Measurements from ENCODE around the gene ASIC2. TPM values are rescaled to one million over a fixed set of nuclear protein-coding genes. Genes with fewer than 3 reads are reported as not detected.

ASIC2 gene
- total RNA-seq, 2 experiments from 2014 or later = not detected

GRCh38 chr17:33073416-33073815, 219.7 kb downstream of the ASIC2 start:
- Mint-ChIP-seq H3K36me3 (ENCODE audit: low read depth) (no peaks in the 10 kb centered on the region), H3K4me3 (no peak overlapping the region), H3K27me3 (peaks cover 52% of the 10 kb centered on the region), H3K9me3 (no peaks in the 10 kb centered on the region), H3K27ac (no peak overlapping the region), H3K4me1 (ENCODE audit: low read depth) (no peaks in the 10 kb centered on the region)
- no peak for TF ChIP-seq CTCF (IDR thresholded peaks at IDR 0.05)
- intact Hi-C loops (cut with DNase I, micrococcal nuclease) = no loop called here
- Histone ChIP-seq H3K27ac (ENCODE audit: low read depth in 1 of 2, low read length in 2 of 2) (no peak overlapping the region), H3K9me3 (ENCODE audit: control insufficient read depth in 1 of 2, insufficient read depth in 1 of 2, low read length in 2 of 2) (peaks cover 0 to 4% of the 10 kb centered on the region in 2 experiments), H3K4me1 (ENCODE audit: insufficient read depth, low read length) (no peaks in the 10 kb centered on the region), H3K36me3 (ENCODE audit: insufficient read depth, low read length) (no peaks in the 10 kb centered on the region), H3K27me3 (ENCODE audit: control insufficient read depth in 1 of 2, insufficient read depth in 2 of 2, low read length in 2 of 2) (peaks cover 24 to 33% of the 10 kb centered on the region in 2 experiments), H3K4me3 (ENCODE audit: low read length) (no peak overlapping the region)
- ATAC-seq (ENCODE audit: poor library complexity) (no peak), DNase-seq (no peak)
- CTCF ChIA-PET = no interaction called here
- POLR2A ChIA-PET = no interaction called here

GRCh38 chr17:33072421-33073161, 220.5 kb downstream of the ASIC2 start:
- ChIA-PET POLR2A (no interaction called here), CTCF (no interaction called here)
- intact Hi-C loops (cut with DNase I, micrococcal nuclease) = no loop called here
- Histone ChIP-seq H3K27me3 (ENCODE audit: control insufficient read depth in 1 of 2, insufficient read depth in 2 of 2, low read length in 2 of 2) (peaks cover 19 to 30% of the 10 kb centered on the region in 2 experiments), H3K4me3 (ENCODE audit: low read length) (no peak overlapping the region), H3K27ac (ENCODE audit: low read depth in 1 of 2, low read length in 2 of 2) (no peak overlapping the region), H3K4me1 (ENCODE audit: insufficient read depth, low read length) (no peaks in the 10 kb centered on the region), H3K9me3 (ENCODE audit: control insufficient read depth in 1 of 2, insufficient read depth in 1 of 2, low read length in 2 of 2) (peaks cover 0 to 4% of the 10 kb centered on the region in 2 experiments), H3K36me3 (ENCODE audit: insufficient read depth, low read length) (no peaks in the 10 kb centered on the region)
- no peak for DNase-seq
- Mint-ChIP-seq H3K9me3 (no peaks in the 10 kb centered on the region), H3K36me3 (ENCODE audit: low read depth) (no peaks in the 10 kb centered on the region), H3K27me3 (peaks cover 51% of the 10 kb centered on the region), H3K4me1 (ENCODE audit: low read depth) (no peaks in the 10 kb centered on the region), H3K27ac (no peak overlapping the region), H3K4me3 (no peak overlapping the region)
- no peak for ATAC-seq (ENCODE audit: poor library complexity)
- no peak for TF ChIP-seq CTCF (IDR thresholded peaks at IDR 0.05)

- Histone ChIP-seq H3K4me3 (ENCODE audit: low read length) (no peak overlapping the region), H3K27me3 (ENCODE audit: control insufficient read depth in 1 of 2, insufficient read depth in 2 of 2, low read length in 2 of 2) (peaks cover 19 to 26% of the 10 kb centered on the region in 2 experiments), H3K9me3 (ENCODE audit: control insufficient read depth in 1 of 2, insufficient read depth in 1 of 2, low read length in 2 of 2) (peaks cover 0 to 4% of the 10 kb centered on the region in 2 experiments), H3K36me3 (ENCODE audit: insufficient read depth, low read length) (no peaks in the 10 kb centered on the region), H3K4me1 (ENCODE audit: insufficient read depth, low read length) (no peaks in the 10 kb centered on the region), H3K27ac (ENCODE audit: low read depth in 1 of 2, low read length in 2 of 2) (no peak overlapping the region)
- no peaks in the 10 kb centered on the region for H3K36me3 Mint-ChIP-seq (ENCODE audit: low read depth)
- DNase-seq = no peak
- POLR2A ChIA-PET = no interaction called here
- H3K9me3 Mint-ChIP-seq = no peaks in the 10 kb centered on the region
- H3K27ac Mint-ChIP-seq = no peak overlapping the region
- no peak for TF ChIP-seq CTCF (IDR thresholded peaks at IDR 0.05)
- ATAC-seq (ENCODE audit: poor library complexity) = no peak
- no peaks in the 10 kb centered on the region for H3K4me1 Mint-ChIP-seq (ENCODE audit: low read depth)
- peaks cover 51% of the 10 kb centered on the region for H3K27me3 Mint-ChIP-seq
- CTCF ChIA-PET = no interaction called here
- no peak overlapping the region for H3K4me3 Mint-ChIP-seq
- intact Hi-C loops (cut with DNase I, micrococcal nuclease) = no loop called here
Measured at GRCh38 chr17:33071656-33072055, 221.4 kb downstream of the ASIC2 start.

Data from CD4-positive, alpha-beta T cell (primary cell).